Smooth muscle cell of the brain vasculature (primary cell): ENCODE measurements around the gene DDX24.

Source experiments
- DNase-seq: peaks from one replicate; pipeline ENCODE4 v3.0.0-alpha.2; 2012; ENCODE audit warnings: low read depth, low spot score

DDX24 gene

GRCh38 chr14:94048691-94049624 lies 32.0 kb downstream of the DDX24 start:
- DNase-seq = no peak

DNA sequence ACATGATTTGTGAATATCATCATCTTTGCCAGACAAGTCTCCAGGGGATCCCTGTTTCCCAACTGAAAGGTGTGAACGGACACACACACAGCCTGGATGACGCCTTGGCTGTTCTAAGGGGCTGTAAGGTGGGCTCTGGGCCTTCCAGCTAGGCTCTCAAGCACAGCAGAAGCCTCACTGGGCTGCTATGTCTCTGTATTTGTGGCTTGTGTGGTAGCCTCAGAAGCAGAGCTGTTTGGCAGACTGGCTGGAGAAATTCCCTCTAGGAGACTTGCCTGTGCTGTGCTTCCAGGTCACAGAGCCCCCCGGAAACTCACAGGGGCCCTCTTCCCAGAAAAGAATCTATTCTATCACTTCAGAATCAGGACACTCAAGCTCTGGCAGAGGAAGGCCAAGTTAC lies 33.4 kb downstream of the DDX24 start:
- DNase-seq = no peak

DNA sequence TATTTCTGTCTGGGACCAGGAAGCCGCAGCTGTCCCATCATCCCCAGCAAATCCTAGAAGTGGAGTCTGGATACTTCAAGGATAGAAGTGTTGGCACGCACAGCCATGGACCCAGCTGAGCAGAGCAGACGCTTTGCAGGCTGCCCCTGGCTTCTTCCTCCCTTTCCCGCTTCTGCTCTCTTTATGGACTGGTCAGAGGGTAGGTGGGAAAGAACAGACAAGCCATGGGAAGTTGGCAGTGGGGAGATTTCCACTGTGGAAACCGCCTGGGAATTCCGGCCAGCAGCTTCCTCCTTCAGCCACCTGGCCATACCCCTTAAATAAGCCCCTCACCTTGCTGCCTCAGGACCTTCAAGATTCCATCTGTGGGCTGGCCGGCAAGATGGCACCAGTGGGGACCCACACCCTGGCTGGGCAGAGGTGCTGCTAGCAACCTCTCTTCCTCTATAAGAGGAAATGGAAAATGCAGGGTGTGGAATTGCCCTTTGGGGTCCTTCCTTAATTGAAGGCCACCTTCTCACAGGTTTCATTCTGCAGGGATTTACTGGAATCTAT lies 34.2 kb downstream of the DDX24 start:
- no peak for DNase-seq

- DNase-seq = no peak
These were observed 35.2 kb downstream of the DDX24 start for GRCh38 chr14:94045563-94046345.

DNA sequence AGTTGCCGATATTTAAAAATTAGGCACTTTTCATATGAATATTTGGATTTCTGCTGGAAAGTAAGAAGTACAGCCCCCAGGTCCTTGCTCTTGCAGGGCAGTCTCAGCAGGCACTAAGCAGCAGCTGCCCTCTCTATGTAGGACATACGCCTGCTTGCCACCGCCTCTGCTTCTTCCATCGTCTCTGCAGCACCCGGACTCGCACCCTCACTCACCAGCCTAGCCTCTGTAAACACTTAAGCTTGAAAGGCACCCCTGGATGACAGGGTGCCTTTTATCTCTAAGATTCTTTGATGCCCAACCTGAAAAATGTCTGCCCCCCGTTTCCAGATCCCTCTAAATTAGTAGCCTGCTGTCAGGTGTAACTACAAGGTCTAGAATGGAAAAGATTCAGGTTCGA lies 35.9 kb downstream of the DDX24 start:
- no peak for DNase-seq

GRCh38 chr14:94044476-94045091 lies 36.4 kb downstream of the DDX24 start:
- no peak for DNase-seq

DNA sequence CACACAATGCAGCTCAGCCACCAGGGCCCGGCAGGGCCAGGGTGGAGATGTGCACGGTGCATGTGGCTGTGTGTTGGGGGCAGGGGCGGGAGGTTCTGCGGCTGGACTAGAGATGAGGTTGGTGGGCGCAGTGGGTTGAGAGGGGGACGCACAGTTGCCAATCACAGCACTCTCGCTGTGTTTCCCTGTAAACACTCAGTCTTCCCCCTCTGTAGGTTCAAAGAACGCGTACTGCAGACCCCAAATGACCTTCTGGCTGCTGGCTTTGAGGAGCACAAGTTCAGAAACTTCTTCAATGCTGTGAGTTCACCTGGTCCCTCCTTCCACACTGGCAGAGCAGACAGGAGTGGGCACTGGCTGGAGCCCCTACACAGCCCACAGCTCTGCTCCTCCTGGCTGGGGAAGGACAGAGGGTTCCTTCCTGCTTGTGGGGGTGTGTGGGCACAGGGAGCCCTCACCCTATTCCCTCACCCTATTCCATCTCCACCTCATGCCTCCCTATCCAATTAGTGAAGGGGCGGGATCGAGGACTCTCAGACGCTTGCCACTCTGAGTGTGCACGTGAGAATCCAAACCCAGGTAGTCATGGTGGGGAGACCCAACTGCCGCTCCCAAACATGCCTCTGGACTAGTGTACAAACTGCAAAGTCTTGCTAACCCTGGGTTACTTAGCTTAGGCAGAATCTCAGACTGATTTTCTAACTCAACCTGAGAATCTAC lies 37.1 kb downstream of the DDX24 start:
- no peak for DNase-seq

DNA sequence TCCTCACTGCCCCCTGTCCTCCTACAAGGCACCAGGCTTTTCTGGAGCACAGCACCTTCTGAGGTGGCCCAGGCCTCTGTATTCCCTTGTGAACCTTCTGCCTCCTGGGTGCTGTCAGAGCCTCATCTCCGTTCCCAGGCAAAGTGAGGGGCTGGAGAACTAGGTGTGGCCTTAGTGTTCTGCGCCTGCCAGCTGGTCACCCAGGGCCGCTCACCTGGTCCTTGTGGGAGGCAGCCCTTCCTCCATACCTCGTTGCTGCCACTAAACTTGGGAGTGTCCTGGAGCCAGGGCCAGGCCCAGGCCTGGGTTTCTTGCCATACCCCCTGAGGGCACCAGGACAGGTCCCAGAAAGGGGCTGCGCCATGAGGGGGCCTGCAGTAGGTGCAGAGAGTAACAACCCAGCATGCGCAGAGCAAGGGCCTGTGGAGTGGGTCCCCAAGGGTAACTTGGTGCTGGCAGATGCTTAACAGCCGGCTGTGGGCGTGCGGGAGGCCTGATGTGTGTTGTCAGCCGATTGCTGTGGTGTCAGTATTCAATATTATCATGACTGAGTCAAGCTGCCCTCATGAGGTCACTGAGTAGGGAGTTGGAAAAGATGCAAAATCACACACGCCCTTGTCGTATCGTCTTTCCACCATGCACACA lies 37.8 kb downstream of the DDX24 start:
- DNase-seq = no peak

DNA sequence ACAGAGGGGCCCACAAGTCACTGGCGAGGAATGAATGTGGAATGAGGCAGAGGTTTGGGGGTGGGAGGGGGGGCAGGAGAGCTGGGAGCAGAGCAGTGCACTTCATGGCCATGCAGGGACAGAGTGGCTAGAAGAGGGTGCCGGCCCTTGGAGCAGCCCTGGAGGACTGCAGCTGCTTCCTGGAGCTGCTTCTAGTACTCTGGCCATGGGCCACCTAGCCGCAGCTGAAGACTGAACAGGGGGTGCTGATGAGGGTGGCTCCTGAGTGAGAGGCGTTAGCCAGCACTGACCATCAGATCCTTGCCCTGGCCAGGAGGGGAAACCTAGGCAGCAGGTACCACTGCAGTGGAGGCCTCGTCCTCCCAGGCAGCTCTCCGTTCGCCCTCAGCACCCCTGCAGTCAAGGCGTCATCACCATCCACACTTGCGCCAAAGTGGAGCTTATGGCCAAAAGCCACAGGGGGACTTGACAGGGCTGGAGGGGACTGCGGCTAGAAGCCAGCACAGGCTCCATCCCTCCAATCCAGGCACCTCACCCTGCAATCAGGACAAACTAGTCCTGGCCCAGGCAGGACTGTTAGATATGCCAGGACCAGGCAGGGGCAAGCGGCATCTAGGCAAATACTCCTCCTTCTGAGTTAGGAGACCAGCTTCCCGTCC lies 38.4 kb downstream of the DDX24 start:
- DNase-seq = no peak

GRCh38 chr14:94041551-94042346 lies 39.3 kb downstream of the DDX24 start:
- DNase-seq = no peak

DNA sequence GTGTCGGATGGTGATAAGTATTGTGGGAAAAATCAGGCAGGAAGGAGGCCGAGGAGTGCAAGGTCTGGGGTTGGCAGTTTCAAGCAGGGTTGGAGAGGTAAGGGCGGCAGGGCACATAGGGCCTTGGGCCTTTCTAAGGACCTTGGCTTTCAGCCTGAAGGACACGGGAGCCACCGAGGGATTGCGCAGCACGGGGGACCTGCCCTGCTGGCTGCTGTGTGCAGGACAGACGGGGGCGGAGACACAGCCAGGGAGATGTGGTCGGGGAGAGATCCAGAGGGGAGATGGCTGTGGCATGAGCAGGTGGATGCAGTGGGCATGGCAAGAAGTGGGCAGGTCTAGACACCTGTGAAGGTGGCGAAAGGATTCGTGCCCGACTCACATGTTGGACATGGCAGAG lies 40.2 kb downstream of the DDX24 start:
- no peak for DNase-seq

DNA sequence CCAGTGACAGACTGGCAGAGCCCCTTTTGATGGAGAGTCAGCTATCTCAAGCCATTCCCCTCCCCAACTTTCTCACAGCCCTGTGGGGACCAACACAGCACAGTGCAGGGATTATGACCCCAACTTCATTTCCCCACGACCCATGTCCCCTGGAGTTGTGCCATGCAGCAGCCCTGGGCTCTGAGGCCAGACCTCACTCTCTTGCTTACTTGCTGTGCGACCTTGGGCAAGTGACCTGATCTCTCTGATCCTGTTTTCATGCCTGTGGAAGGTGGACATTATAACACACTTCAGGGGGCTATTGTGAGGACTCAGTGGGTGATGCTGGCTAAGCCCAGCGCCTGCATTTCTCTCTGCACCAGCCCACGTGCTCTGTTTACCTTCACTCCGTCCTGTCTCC lies 40.8 kb downstream of the DDX24 start:
- no peak for DNase-seq

GRCh38 chr14:94038921-94039629 lies 41.9 kb downstream of the DDX24 start:
- DNase-seq = no peak

DNA sequence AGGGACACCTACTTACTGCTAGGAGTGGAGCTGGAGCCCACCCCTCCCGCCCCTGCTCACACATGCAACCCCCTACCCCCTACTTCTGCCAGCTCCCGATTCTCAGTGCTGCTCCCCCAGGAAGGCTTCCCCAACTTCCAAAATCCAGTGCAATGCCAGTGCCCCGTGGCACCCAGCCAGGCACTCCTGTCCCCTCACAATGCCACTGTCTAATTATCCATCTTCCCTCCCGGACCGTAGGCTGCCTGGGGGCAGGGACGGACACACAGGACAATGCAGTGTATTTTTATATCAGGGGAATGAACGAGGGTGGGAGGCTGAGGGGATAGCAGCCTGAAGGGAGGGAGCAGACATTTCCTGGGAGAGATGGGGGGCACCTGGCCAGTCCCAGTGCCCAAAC lies 42.5 kb downstream of the DDX24 start:
- no peak for DNase-seq

GRCh38 chr14:94037954-94038353 lies 43.0 kb downstream of the DDX24 start:
- no peak for DNase-seq

- DNase-seq = no peak
These were observed 44.5 kb downstream of the DDX24 start for GRCh38 chr14:94036313-94037167.

GRCh38 chr14:94034886-94035285 lies 46.1 kb downstream of the DDX24 start:
- no peak for DNase-seq

- DNase-seq = no peak
These were observed 49.1 kb downstream of the DDX24 start for GRCh38 chr14:94031883-94032279.
